Epithelial cell of proximal tubule (primary cell): ENCODE results near the gene LASP1. TPM values are rescaled to one million over a fixed set of nuclear protein-coding genes. Genes with fewer than 3 reads are reported as not detected.

Source experiments
- DNase-seq: peaks from one replicate; pipeline ENCODE4 v3.0.0-alpha.2; 2011; ENCODE audit warnings: low read depth
- H3K4me3 ChIP-seq: 2 replicates; pipeline ENCODE4 v1.5.1; 2011; ENCODE audit warnings: low read depth, mild to moderate bottlenecking, low read length
- total RNA-seq: library from RNA; depleted of rRNA; stranded (reverse); fragments of >200 nt; gene quantifications from 2 replicates; pipeline ENCODE4 v1.2.3, GENCODE V29; 2015
- TF ChIP-seq, protein P1 (sequence below): conservative IDR thresholded peaks from 2 replicates; pipeline ENCODE4 v1.5.1; 2012; ENCODE audit warnings: low read depth, mild to moderate bottlenecking, low read length

Gene LASP1
- total RNA-seq, 1 donor from 2014 or later = 261 TPM

DNA sequence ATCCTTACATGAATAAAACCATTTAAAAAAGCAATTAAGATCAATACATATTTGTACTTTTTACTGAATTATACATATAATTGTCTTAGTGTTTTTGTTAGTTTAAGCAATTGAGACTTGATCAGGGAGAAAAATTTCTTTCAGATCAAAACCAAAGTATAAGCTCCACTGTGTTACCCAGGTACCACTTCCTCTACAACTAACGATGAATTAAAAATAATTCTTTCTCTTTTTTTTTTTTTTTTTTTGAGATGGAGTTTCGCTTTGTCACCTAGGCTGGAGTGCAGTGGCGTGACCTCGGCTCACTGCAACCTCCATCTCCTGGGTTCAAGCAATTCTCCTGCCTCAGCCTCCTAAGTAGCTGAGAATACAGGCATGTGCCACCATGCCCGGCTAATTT is 90.5 kb downstream of the LASP1 start:
- no peak overlapping the region for H3K4me3 ChIP-seq
- DNase-seq = no peak
- TF ChIP-seq, protein P1, sequence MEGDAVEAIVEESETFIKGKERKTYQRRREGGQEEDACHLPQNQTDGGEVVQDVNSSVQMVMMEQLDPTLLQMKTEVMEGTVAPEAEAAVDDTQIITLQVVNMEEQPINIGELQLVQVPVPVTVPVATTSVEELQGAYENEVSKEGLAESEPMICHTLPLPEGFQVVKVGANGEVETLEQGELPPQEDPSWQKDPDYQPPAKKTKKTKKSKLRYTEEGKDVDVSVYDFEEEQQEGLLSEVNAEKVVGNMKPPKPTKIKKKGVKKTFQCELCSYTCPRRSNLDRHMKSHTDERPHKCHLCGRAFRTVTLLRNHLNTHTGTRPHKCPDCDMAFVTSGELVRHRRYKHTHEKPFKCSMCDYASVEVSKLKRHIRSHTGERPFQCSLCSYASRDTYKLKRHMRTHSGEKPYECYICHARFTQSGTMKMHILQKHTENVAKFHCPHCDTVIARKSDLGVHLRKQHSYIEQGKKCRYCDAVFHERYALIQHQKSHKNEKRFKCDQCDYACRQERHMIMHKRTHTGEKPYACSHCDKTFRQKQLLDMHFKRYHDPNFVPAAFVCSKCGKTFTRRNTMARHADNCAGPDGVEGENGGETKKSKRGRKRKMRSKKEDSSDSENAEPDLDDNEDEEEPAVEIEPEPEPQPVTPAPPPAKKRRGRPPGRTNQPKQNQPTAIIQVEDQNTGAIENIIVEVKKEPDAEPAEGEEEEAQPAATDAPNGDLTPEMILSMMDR = no peak

DNA sequence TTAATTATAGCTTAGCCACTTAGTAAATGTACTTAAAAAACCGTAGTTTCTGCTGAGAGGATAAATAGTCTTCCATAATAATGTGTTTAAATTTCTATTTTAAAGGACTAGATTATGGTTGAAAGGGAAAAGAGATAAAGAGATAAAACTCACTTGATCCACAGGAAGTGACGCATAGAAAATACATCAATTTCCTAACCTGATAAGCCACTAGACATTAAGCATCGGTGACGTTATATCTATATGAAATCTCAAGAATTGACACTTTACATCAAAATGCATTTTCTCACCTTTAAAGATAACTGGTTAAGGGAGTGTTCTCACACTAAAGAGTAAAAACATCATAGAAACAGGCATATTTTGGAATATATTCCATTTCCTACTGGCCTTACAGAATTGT is 91.6 kb downstream of the LASP1 start:
- TF ChIP-seq, protein P1 = no peak
- no peak overlapping the region for H3K4me3 ChIP-seq
- DNase-seq = no peak

DNA sequence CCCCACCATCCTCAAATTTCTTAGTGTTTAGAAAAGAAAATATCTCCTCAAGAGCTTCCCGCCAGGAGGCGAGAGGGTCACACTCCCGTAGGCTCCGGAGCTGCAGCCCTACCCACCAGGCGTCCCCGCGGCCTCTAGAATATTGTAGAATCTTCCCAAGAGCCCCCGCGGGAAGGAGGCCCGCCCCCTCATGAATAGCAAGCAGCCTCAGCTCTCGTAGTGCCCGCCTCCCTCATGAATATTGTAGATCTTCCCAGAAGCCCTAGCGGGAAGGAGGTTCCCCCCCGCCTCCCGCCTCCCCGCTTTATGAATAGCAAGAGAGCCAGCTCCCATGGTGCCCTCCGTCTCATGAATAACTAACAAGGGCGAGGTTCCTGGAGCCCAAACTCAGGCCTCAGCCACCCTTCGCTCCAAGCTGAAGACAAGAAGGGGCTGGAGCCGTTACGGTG is 97.5 kb downstream of the LASP1 start, which contains the start of gene FBXO47:
TSS of gene FBXO47 (minus strand) at position 114 of the 449 bp plus-strand sequence. CDS start 4,378 bp downstream, outside the sequence.
- TF ChIP-seq, protein P1 = no peak
- DNase-seq = peak; percentile 46
- H3K4me3 ChIP-seq = peak within 1 kb of the TSS; percentile 54

DNA sequence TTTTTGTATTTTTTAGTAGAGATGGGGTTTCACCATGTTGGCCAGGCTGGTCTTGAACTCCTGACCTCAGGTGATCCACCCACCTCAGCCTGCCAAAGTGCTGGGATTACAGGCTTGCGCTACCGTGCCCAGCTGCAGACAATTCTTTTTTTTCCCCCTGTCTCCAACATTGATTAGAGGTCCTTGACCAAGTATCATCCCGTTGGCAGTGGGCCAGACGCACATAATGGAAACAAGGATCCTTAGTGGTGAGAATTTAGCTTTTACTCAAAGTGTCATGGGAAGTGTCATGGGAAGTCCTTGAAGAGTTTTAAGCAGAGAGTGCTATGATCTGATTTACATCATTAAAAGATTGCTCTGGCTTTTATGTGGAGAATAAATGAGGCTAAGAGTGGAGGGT is 99.4 kb downstream of the LASP1 start:
- TF ChIP-seq, protein P1 = no peak
- no peak for DNase-seq
- H3K4me3 ChIP-seq = no peak overlapping the region

DNA sequence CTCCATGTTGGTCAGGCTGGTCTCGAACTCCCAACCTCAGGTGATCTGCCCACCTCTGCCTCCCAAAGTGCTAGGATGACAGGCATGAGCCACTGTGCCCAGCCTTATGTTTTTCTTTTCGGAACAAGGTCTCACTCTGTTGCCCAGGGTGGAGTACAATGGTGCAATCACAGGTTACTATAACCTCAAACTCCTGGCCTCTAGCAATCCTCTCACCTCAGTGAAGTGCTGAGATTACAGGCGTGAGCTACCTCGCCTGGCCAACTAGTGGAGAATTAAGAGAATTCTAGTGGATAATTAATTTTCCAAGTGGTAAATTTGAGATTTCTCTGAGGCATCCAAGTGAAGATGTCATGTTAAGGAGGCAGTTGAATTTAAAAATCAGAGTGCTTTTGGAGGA is 100.3 kb downstream of the LASP1 start:
- TF ChIP-seq, protein P1 = peak; percentile 40
- DNase-seq = peak; percentile 79
- H3K4me3 ChIP-seq = no peak overlapping the region

DNA sequence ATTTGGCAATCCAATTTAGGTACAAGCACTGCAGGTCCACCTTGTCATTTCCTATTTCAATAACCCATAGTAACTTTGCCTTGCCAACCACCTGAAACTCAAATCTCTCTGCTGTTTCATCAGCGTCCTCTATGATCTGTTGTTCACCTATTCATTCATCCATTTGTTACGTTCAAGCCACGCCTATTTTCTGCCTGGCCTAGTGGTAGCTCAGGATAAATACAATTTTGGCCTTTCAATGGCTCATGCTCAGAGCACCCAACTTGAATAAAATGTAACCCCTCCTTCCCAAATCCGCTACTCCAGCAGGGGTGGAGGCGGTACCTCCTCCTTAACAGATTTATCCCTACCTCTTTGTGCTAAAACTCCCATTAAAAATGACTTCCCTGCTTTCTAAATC is 100.9 kb downstream of the LASP1 start:
- no peak for DNase-seq
- TF ChIP-seq, protein P1 = no peak
- H3K4me3 ChIP-seq = no peak overlapping the region

Other genes with a start within 250 kb of the LASP1 start
- 2.4 and 4.1 TPM in 2 replicates for gene EPOP, start 195.1 kb upstream of the LASP1 start, total RNA-seq
- 25.0 and 34.2 TPM in 2 replicates for gene MLLT6, start 164.8 kb upstream of the LASP1 start, total RNA-seq
- gene CISD3, start 139.7 kb upstream of the LASP1 start, total RNA-seq = 9.4 and 19.3 TPM in 2 replicates
- 6.1 and 7.6 TPM in 2 replicates for gene PCGF2, start 121.7 kb upstream of the LASP1 start, total RNA-seq
- 311 and 436 TPM in 2 replicates for gene PSMB3, start 117.3 kb upstream of the LASP1 start, total RNA-seq
- 20.9 and 39.0 TPM in 2 replicates for gene PIP4K2B, start 70.5 kb upstream of the LASP1 start, total RNA-seq
- gene CWC25, start 44.7 kb upstream of the LASP1 start, total RNA-seq = 9.6 and 13.9 TPM in 2 replicates
- gene RPL23, start 16.3 kb upstream of the LASP1 start, total RNA-seq = 1,471 and 1,718 TPM in 2 replicates
- gene FBXO47, start 97.3 kb downstream of the LASP1 start, total RNA-seq = not detected in 2 replicates